Hepatocyte (in vitro differentiated cells): ENCODE measurements around the gene SLC13A3. TPM values are rescaled to one million over a fixed set of nuclear protein-coding genes. Genes with fewer than 3 reads are reported as not detected.

Experiments
- DNase-seq: peaks from one replicate; pipeline ENCODE4 v3.0.0-alpha.2; 2016; ENCODE audit warnings: low spot score
- H2AFZ ChIP-seq: fragments of 200-600 bp; sonication (generic); 2 replicates; pipeline ENCODE4 v1.6.0; 2016; ENCODE audit warnings: antibody characterized with exemption, mild to moderate bottlenecking
- H3K27ac ChIP-seq: fragments of 200-600 bp; sonication (generic); 2 replicates; pipeline ENCODE4 v1.5.1; 2016; ENCODE audit warnings: mild to moderate bottlenecking
- H3K27me3 ChIP-seq: fragments of 200-600 bp; sonication (generic); 2 replicates; pipeline ENCODE4 v1.6.1; 2016
- H3K36me3 ChIP-seq: fragments of 200-600 bp; sonication (generic); replicated peaks from 2 replicates; pipeline ENCODE4 v1.5.1; 2016; ENCODE audit warnings: low read depth; ENCODE audit not compliant: insufficient read depth
- H3K4me1 ChIP-seq: fragments of 200-600 bp; sonication (generic); 2 replicates; pipeline ENCODE4 v1.5.1; 2016; ENCODE audit warnings: mild to moderate bottlenecking, moderate library complexity; ENCODE audit not compliant: insufficient read depth
- H3K4me2 ChIP-seq: fragments of 200-600 bp; sonication (generic); 2 replicates; pipeline ENCODE4 v1.6.0; 2016
- H3K4me3 ChIP-seq: fragments of 200-600 bp; sonication (generic); 2 replicates; pipeline ENCODE4 v1.5.1; 2016; ENCODE audit warnings: mild to moderate bottlenecking
- H3K79me2 ChIP-seq: fragments of 200-600 bp; sonication (generic); 2 replicates; pipeline ENCODE4 v1.6.0; 2017; ENCODE audit warnings: mild to moderate bottlenecking
- H3K9me2 ChIP-seq: fragments of 200-600 bp; sonication (generic); replicated peaks from 2 replicates; pipeline ENCODE4 v1.6.0; 2017; ENCODE audit warnings: mild to moderate bottlenecking; ENCODE audit not compliant: insufficient read depth
- H3K9me3 ChIP-seq: fragments of 200-600 bp; sonication (generic); 2 replicates; pipeline ENCODE4 v1.5.1; 2016; ENCODE audit warnings: low read depth, mild to moderate bottlenecking
- H4K20me1 ChIP-seq: fragments of 200-600 bp; sonication (generic); 2 replicates; pipeline ENCODE4 v1.6.0; 2016; ENCODE audit warnings: mild to moderate bottlenecking; ENCODE audit not compliant: insufficient read depth, poor library complexity, severe bottlenecking
- EZH2 ChIP-seq: fragments of 200-600 bp; sonication (generic); IDR thresholded peaks from 2 replicates; pipeline ENCODE4 v1.6.1; 2016; ENCODE audit warnings: antibody characterized with exemption, mild to moderate bottlenecking, borderline replicate concordance
- EZH2phosphoT487 ChIP-seq: fragments of 200-600 bp; sonication (generic); IDR thresholded peaks from one replicate; pipeline ENCODE4 v1.6.1; 2018; ENCODE audit warnings: antibody characterized with exemption, mild to moderate bottlenecking, low read depth, moderate library complexity; ENCODE audit not compliant: unreplicated experiment, severe bottlenecking
- WGBS: methylation state at CpG from one replicate; pipeline ENCODE4 v1.1.6; 2016; ENCODE audit warnings: low lambda C conversion rate; ENCODE audit errors: missing lambda C conversion rate; 5-methylcytosine and 5-hydroxymethylcytosine counted together
- polyA plus RNA-seq: library from polyadenylated mRNA; unstranded; fragments of >200 nt; fragmentation: Nextera tagmentation; extraction: Ambion mirVana; gene quantifications from 2 replicates; pipeline ENCODE4 v1.2.1, GENCODE V29; 2016
- total RNA-seq: library from RNA; depleted of rRNA; stranded (reverse); fragments of >200 nt; gene quantifications from 2 replicates; pipeline ENCODE4 v1.2.3, GENCODE V29; 2014
- TF ChIP-seq, protein P1 (sequence below): fragments of 200-600 bp; sonication (generic); IDR thresholded peaks from 2 replicates; pipeline ENCODE4 v1.5.1; 2016; ENCODE audit warnings: antibody characterized with exemption, mild to moderate bottlenecking; ENCODE audit not compliant: poor library complexity

SLC13A3 gene
- total and polyA plus RNA-seq, 2 experiments from 2014 or later: 1.8 to 9.4 TPM

DNA sequence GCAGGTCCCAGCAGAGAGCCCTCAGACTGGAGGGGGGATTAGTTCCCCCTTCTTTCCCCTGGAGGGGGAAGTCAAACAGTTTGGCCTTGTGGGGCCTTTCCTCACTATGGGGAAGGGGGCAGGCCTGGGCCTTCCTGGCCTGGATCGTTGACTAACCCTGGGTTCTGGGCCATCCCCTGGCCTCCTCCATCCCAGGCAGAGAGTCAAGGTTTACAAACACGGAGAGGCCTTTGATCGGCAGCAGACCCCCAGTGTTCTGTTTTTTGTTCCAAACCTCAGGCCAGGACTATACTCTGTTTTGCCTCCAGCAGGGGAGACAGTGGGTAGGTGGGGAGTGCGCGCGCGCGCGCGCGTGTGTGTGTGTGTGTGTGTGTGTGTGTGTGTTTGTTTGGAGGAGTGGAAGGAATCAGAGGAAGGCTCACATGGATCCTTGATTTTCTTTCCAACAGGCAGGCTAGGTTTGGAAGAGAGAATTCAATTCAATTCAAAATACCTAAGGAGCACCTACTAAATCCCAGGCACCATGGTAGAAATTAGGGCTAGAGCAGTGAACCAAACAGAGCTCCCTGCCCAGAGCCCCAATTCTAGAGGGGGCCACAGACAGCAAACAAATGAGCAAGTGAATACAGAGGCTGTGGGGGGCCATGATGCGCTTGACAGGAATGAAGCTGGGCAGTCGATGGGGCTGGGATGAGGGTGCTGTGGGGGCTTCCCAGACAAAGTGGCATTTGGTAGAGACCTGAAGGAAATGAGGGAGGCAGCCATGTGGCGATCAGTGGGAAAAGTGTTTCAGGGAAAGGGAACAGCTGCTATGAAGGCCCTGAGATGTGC, 23.2 kb upstream of the SLC13A3 start:
- Histone ChIP-seq H3K4me3 (no peak overlapping the region), H3K27ac (no peak overlapping the region), H3K4me1 (no peaks in the 10 kb centered on the region), H3K79me2 (no peaks in the 10 kb centered on the region), H3K9me3 (no peaks in the 10 kb centered on the region), H2AFZ (no peak overlapping the region), H4K20me1 (no peaks in the 10 kb centered on the region), H3K27me3 (no peaks in the 10 kb centered on the region), H3K4me2 (no peak overlapping the region), H3K36me3 (no peaks in the 10 kb centered on the region), H3K9me2 (no peaks in the 10 kb centered on the region)
- TF ChIP-seq EZH2phosphoT487 (no peak), EZH2 (no peak)
- TF ChIP-seq, protein P1, sequence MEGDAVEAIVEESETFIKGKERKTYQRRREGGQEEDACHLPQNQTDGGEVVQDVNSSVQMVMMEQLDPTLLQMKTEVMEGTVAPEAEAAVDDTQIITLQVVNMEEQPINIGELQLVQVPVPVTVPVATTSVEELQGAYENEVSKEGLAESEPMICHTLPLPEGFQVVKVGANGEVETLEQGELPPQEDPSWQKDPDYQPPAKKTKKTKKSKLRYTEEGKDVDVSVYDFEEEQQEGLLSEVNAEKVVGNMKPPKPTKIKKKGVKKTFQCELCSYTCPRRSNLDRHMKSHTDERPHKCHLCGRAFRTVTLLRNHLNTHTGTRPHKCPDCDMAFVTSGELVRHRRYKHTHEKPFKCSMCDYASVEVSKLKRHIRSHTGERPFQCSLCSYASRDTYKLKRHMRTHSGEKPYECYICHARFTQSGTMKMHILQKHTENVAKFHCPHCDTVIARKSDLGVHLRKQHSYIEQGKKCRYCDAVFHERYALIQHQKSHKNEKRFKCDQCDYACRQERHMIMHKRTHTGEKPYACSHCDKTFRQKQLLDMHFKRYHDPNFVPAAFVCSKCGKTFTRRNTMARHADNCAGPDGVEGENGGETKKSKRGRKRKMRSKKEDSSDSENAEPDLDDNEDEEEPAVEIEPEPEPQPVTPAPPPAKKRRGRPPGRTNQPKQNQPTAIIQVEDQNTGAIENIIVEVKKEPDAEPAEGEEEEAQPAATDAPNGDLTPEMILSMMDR: no peak
- 72% methylated on average over 14 of the region's 14 CpGs for WGBS
- DNase-seq: no peak

DNA sequence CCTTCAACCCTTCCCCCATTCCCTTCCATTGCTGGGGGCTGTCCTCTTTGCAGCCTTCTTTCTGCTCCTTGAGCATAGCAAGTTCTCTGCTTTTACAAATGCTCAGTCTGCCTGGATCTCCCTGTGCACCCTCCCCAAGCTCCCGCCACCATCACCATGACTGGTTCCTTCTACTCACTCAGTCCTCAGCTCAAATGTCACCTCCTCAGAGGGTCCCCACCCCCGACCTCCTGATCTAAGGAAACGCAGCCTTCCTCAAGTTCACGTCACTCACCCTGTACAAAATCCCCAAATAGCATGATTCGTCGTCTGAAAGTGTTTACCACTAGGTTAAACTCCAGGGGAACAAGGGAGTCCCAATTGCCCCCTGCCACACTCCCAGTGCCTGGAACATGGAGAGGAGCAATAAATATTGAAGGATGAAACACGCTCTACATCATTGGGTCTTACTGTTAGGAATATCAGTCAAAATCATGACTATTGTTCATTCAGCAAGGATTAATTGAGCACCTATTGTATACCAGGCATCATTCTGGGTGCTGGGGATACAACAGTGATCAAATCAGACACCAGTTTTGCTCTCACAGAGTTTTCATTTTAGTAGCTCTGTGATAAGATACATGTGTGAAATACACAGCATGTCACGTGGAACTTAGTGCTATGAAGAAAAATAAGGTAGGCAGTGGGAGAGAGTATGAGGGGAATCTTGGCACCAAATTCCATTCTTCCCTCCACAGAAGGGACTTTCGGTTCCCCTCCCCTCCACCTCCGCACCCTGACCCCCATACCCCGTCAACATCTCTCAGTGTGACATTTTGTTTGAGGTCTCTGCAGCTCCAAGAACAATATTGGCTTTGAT, 22.4 kb upstream of the SLC13A3 start:
- no peak for TF ChIP-seq EZH2phosphoT487
- TF ChIP-seq EZH2: no peak
- TF ChIP-seq, protein P1: no peak
- no peak overlapping the region for H2AFZ ChIP-seq
- no peaks in the 10 kb centered on the region for H3K79me2 ChIP-seq
- WGBS: 92% methylated on average over 10 of the region's 11 CpGs
- no peaks in the 10 kb centered on the region for H3K9me3 ChIP-seq
- H3K4me2 ChIP-seq: no peak overlapping the region
- no peaks in the 10 kb centered on the region for H4K20me1 ChIP-seq
- DNase-seq: no peak
- H3K27me3 ChIP-seq: no peaks in the 10 kb centered on the region
- H3K36me3 ChIP-seq: no peaks in the 10 kb centered on the region
- no peaks in the 10 kb centered on the region for H3K9me2 ChIP-seq
- no peak overlapping the region for H3K4me3 ChIP-seq
- no peaks in the 10 kb centered on the region for H3K4me1 ChIP-seq
- no peak overlapping the region for H3K27ac ChIP-seq

DNA sequence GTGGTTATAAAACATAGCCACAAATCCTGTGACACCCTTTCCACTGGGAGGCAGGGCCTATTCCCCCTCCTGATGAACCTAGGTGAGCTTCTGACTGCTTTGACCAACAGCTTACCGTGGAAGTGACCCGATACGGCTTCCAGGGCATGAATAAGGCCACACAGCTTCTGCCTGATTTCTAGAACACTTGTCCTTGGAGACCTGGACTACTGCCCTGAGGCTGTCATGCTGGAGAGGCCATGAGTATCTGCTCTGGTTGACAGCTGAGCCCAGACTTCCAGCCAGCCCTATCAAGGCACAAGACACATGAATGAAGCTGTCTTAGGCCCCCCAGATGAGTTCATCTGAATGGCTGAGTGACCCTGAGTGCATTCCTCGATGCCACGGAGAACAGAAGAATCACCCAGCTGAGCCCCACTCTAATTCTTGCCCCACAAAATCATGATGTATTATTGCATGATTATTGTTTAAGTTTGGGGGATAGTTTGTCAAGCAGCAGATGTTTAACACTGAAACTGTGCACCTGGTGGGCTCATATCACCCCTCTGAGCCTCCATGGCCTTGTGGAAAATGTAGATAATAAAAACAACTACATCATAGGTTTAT, 21.4 kb upstream of the SLC13A3 start:
- H3K79me2 ChIP-seq: no peaks in the 10 kb centered on the region
- H3K4me1 ChIP-seq: no peaks in the 10 kb centered on the region
- H3K36me3 ChIP-seq: no peaks in the 10 kb centered on the region
- no peak overlapping the region for H3K4me2 ChIP-seq
- DNase-seq: no peak
- no peaks in the 10 kb centered on the region for H4K20me1 ChIP-seq
- H3K27me3 ChIP-seq: no peaks in the 10 kb centered on the region
- H3K9me3 ChIP-seq: no peaks in the 10 kb centered on the region
- H3K4me3 ChIP-seq: no peak overlapping the region
- no peak overlapping the region for H3K27ac ChIP-seq
- no peak overlapping the region for H2AFZ ChIP-seq
- TF ChIP-seq, protein P1: no peak
- TF ChIP-seq EZH2phosphoT487 (no peak), EZH2 (no peak)
- no peaks in the 10 kb centered on the region for H3K9me2 ChIP-seq
- 97% methylated on average over 5 of the region's 5 CpGs for WGBS
